ENCODE results near the gene PAWR.
"Not testable (repeated sequence)": the region's sequence is repeated elsewhere in the genome, so short reads cannot be mapped to it uniquely, and the experiment has no call there.

- TF ChIP-seq POLR2AphosphoS5, POLR2A, CTCF (IDR thresholded peaks at IDR 0.05): not testable (repeated sequence)
Observed at GRCh38 chr12:79646843-79647242, 43.9 kb downstream of the PAWR start.
